GM18511 (cell line): ENCODE results near the gene MYH15.
"Not testable (repeated sequence)": the region's sequence is repeated elsewhere in the genome, so short reads cannot be mapped to it uniquely, and the experiment has no call there.

Experiments used
- ATAC-seq: cut with Tn5 transposase; IDR thresholded peaks from one replicate; pipeline ENCODE4 v1.9.1; 2021; ENCODE audit warnings: mild to moderate bottlenecking, moderate library complexity; ENCODE audit not compliant: unreplicated experiment

Gene MYH15

GRCh38 chr3:108391917-108392593, 118.3 kb downstream of the MYH15 start:
- no peak for ATAC-seq

GRCh38 chr3:108389372-108389771, 121.0 kb downstream of the MYH15 start:
- ATAC-seq = no peak

- ATAC-seq = peak; percentile 78
These were observed 122.0 kb downstream of the MYH15 start for GRCh38 chr3:108388136-108389132.

DNA sequence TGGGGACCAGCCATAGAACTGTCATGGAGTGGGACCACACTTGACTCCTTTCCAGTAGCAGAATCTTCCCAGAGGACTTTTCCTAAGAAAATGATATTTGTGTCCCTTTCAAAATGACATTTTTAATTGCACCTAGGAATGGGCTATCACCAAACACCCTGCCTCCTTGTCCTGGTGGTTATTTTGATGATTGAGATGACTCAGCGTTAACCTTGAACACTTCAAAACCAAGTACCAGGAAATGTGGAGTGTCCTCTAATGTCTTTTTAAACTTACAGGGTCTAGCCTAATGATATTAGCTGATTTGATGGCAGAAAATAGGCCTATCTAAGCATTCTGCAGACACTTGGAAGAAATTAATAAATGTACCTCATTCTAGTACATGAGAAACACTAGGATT, 123.3 kb downstream of the MYH15 start:
- no peak for ATAC-seq

- no peak for ATAC-seq
These were observed 127.1 kb downstream of the MYH15 start for GRCh38 chr3:108383306-108383705.

DNA sequence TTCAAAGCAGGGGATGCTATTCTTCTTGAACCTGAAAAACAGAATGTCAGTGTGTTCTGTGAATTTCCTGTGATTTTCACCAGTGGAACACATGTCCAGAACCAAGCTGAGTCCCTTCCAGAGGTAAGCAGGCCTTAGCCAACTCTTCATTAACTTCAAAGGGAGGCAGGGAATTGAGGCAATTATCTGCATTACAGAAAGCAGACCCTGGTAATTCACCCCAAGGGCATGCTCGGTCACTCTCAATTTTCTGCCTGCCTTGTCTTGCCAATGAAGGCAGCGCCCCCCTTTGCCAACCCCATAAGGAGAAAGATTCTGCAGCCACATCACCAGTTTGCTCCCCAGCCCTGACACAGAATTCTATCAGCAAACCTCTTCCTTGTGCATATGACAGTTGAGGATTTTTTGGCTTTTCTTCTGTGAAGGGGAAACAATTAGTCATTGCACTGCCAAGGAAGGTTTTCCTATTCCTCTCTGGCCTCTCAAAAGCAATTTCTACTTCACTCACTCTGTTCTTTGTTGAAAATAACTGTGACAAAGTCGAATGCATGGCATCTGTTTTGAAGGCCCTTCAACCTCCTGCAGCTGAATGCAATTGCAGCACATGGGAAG, 128.8 kb downstream of the MYH15 start:
- ATAC-seq = no peak

DNA sequence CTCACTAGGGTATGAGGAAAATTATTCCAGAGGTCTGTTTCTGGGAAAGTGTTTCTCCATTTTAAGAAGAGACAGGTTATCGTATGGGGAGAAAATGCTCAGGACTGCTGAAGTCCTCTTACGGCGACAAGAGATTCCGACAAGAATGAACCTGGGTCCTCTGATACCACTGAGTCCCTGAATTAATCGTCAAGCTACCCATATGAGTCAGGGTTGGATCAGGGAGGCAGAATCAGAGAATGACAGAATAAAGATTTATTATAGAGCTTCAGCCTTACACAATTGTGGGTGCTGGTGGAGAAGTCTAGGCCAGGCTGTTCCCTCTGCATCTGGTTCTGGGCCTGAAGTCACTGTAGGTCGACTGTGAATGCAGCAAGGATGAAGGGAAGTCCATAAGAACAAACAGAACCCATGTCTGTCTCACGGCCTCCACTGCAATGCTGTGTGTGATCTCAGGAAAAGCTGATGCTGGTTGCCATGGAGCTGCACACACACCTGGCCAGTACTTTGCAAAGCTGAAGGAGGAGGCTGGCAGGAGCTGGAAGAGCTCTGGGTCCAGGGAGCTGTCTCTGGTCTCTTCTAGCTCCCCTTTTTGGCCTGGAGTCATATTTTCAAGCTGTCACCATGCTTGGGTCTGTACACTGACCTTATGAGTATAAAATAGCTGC, 130.1 kb downstream of the MYH15 start:
- no peak for ATAC-seq

DNA sequence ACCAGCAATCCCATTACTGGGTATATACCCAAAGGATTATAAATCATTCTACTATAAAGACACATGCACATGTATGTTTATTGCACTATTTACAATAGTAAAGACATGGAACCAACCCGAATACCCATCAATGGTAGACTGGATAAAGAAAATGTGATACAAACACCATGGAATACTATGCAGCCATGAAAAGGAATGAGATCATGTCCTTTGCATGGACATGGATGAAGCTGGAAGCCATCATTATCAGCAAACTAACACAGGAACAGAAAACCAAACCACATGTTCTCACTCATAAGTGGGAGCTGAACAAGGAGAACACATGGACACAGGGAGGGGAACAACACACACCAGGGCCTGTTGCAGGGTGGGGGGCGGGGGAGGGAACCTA, 131.4 kb downstream of the MYH15 start:
- ATAC-seq = not testable (repeated sequence)

GRCh38 chr3:108378153-108378951, 132.0 kb downstream of the MYH15 start:
- ATAC-seq = no peak

DNA sequence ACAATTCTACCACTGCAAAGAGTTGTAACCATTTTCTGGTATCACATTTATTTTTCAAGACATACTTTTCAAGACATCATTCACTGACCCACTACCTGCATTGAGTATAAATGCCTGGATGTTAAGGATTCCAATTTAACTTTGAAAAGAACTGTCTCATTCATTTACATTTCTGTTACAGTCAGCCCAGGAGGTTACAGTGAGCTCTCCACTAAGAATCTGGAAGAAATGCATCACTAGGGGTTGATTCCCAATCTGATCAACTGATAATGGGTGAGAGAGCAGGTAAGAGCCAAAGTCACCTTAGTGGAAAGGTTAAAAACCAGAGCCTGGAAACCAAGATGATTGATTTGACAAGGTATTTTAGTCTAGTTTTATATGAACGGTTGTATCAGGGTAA, 133.0 kb downstream of the MYH15 start:
- ATAC-seq = no peak

- no peak for ATAC-seq
These were observed 134.4 kb downstream of the MYH15 start for GRCh38 chr3:108376026-108376425.

DNA sequence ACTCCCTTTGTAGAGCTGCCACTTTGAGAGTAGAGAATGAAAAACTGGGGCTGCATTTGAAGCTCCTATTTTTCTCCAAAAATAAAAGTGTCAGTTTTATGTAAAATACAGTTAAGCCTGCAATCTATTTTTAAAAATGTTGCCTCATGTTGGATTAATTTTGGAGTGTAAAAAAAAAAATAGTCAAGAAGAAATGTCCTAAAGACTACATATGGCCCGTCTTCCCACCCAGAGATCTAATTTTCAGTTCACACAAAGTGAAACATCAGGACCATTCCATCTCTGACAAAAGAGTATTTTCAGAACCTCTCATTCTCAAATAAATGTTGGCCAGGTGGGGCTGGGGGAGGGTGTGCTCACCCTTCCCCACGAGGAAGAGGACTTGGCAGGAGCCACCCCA, 151.4 kb downstream of the MYH15 start:
- ATAC-seq = no peak

DNA sequence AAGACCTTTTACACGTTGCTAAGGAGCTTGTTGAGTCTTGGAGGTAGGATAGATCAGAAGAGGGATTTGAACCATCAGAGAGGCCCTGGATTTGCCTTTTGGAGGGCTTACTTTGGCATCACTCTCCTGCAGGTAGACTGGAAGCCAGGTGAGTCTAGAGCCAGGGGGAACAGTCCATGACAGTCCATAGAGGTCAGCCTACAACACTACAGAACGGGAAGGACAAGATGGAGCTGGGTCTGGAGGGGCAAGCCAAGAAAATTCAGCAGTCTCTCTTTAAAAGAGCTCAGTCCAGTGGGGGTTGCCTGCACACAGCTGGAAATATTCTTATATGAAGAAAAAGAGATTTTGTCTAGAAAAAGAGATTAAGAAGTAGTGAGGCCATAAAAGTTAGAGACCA, 153.4 kb downstream of the MYH15 start:
- no peak for ATAC-seq

- ATAC-seq = no peak
These were observed 155.8 kb downstream of the MYH15 start for GRCh38 chr3:108354562-108354961.

GRCh38 chr3:108352176-108352575, 158.2 kb downstream of the MYH15 start:
- ATAC-seq = no peak

GRCh38 chr3:108346301-108347227, 163.8 kb downstream of the MYH15 start:
- ATAC-seq = no peak

- no peak for ATAC-seq
These were observed 164.7 kb downstream of the MYH15 start for GRCh38 chr3:108345492-108346205.

DNA sequence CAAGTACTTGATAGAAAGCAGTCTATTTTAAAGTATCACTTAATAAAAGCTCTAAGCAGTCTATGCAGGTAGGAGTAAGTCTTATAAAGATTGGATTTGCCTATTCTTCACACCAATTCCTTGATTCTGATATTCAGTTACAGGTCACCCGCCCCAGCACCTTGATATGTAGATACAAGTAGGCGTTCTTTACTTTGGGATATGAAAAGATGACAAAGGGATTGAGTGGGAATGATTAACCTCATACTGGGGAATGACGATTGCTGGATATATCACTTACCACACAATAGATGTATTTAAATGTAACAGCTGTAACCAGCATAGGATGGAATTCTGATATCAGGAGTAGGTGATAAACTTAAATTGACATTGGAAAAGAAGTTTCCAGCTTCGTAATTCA, 166.9 kb downstream of the MYH15 start:
- ATAC-seq = no peak
